Caco-2 (cell line): ENCODE data around the gene GNAO1. TPM values are rescaled to one million over a fixed set of nuclear protein-coding genes. Genes with fewer than 3 reads are reported as not detected.

Experiments used
- BruUV-seq: library from RNA; stranded (reverse); fragments of 400-500 nt; replicated peaks from 2 replicates; lab custom pipeline; 2021; lab: Mats Ljungman, UMichigan
- CTCF ChIA-PET: fragments of 300-600 bp; sonication (Branson Sonifier 250); formaldehyde crosslinking; loops from one replicate; lab custom pipeline; 2022; ENCODE audit warnings: antibody characterized with exemption; lab: Charles Lee
- POLR2A ChIA-PET: fragments of 300-600 bp; sonication (Branson Sonifier 250); formaldehyde crosslinking; loops from one replicate; lab custom pipeline; 2022; ENCODE audit warnings: antibody characterized with exemption; lab: Charles Lee
- DNase-seq, 2 experiments: peaks; one replicate each; pipeline versions ENCODE4 v3.0.0 to v3.0.0-alpha.2; 2020 to 2022
- H3K27me3 ChIP-seq: replicated peaks from 2 replicates; pipeline ENCODE4 v1.6.0; 2011; ENCODE audit warnings: low read length; ENCODE audit not compliant: control insufficient read depth, insufficient read depth
- H3K36me3 ChIP-seq: 2 replicates; pipeline ENCODE4 v1.5.1; 2011; ENCODE audit warnings: low read length; ENCODE audit not compliant: control insufficient read depth, insufficient read depth
- H3K4me1 ChIP-seq: fragments of 250-450 bp; sonication (Bioruptor Pico); 2 replicates; pipeline ENCODE4 v1.5.1; 2020; ENCODE audit warnings: mild to moderate bottlenecking
- H3K4me3 ChIP-seq: 2 replicates; pipeline ENCODE4 v1.5.1; 2011; ENCODE audit warnings: low read depth, mild to moderate bottlenecking, control low read depth, low read length
- H3K9me3 ChIP-seq: fragments of 250-450 bp; sonication (Bioruptor Pico); 2 replicates; pipeline ENCODE4 v1.5.1; 2020; ENCODE audit warnings: mild to moderate bottlenecking, moderate library complexity
- H3K27ac Mint-ChIP-seq: one replicate; pipeline ENCODE4 v1.8.0; 2022; ENCODE audit warnings: mixed read lengths; ENCODE audit not compliant: unreplicated experiment
- H3K27me3 Mint-ChIP-seq: one replicate; pipeline ENCODE4 v1.8.0; 2022; ENCODE audit warnings: mixed read lengths; ENCODE audit not compliant: insufficient read depth, unreplicated experiment
- H3K36me3 Mint-ChIP-seq: one replicate; pipeline ENCODE4 v1.8.0; 2022; ENCODE audit warnings: mild to moderate bottlenecking, mixed read lengths; ENCODE audit not compliant: insufficient read depth, unreplicated experiment
- H3K4me1 Mint-ChIP-seq: one replicate; pipeline ENCODE4 v1.8.0; 2022; ENCODE audit warnings: low read depth, mixed read lengths; ENCODE audit not compliant: unreplicated experiment
- H3K4me3 Mint-ChIP-seq: one replicate; pipeline ENCODE4 v1.8.0; 2022; ENCODE audit warnings: mild to moderate bottlenecking, moderate library complexity, mixed read lengths; ENCODE audit not compliant: unreplicated experiment
- H3K9me3 Mint-ChIP-seq: one replicate; pipeline ENCODE4 v1.8.0; 2022; ENCODE audit warnings: mixed read lengths; ENCODE audit not compliant: unreplicated experiment
- intact Hi-C: fragments of 100-400 bp; cut with micrococcal nuclease; formaldehyde crosslinking; loops from one replicate; pipeline ENCODE4 v1.10.0; 2022; ENCODE audit not compliant: unreplicated experiment
- total RNA-seq: library from RNA; stranded (reverse); gene quantifications from 2 replicates; pipeline ENCODE4 v1.2.3, GENCODE V29; 2022
- TF ChIP-seq, protein P1 (sequence below), 2 experiments: fragments of 200-600 bp in 1 of 2; IDR thresholded peaks; 1 replicate in 1 of 2; 2 replicates in 1 of 2; pipeline versions ENCODE4 v1.5.1 to v1.8.0; 2011 to 2022; ENCODE audit warnings: antibody characterized with exemption in 1 of 2, control low read depth in 1 of 2, inconsistent platforms in 1 of 2, low read depth in 1 of 2, low read length in 1 of 2, mild to moderate bottlenecking in 1 of 2, moderate library complexity in 1 of 2; ENCODE audit not compliant: insufficient read depth in 1 of 2, severe bottlenecking in 1 of 2, unreplicated experiment in 1 of 2

The GNAO1 gene
- total RNA-seq, 1 experiment from 2014 or later, result 3.2 TPM

DNA sequence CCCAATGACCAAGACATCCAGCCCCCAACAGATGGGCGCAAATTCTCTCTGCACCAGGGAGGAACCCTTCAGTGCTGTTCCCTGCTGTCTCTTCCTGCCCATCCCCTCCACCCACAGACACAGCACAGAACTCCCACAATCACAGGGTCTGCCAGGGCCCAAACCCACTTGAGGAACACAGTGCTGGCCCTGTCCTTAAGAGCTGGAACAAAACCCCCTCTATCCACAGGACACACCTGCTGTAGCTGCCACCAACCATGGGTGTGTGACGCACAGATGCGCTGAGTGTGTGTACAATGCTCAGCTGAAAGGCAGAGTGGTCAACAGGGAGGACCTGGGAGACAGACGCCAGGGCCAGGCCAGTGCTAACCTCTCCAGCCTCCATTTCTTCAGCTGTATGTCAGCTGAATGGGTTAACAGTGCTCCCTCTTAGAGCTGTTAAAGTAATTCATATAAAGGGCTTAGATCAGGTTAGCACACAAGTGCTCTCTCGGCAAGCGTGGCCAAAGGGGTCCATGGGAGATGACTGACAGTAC is 172.0 kb downstream of the GNAO1 start:
- H3K9me3 ChIP-seq, result no peaks in the 10 kb centered on the region
- no peaks in the 10 kb centered on the region for H3K4me1 ChIP-seq
- POLR2A ChIA-PET, result no interaction called here
- Mint-ChIP-seq H3K36me3 (peaks cover 25% of the 10 kb centered on the region), H3K4me1 (no peaks in the 10 kb centered on the region), H3K9me3 (no peaks in the 10 kb centered on the region), H3K4me3 (no peak overlapping the region), H3K27ac (no peak overlapping the region), H3K27me3 (no peaks in the 10 kb centered on the region)
- no peaks in the 10 kb centered on the region for H3K27me3 ChIP-seq
- no peak overlapping the region for H3K4me3 ChIP-seq
- DNase-seq, result no peak
- intact Hi-C loops, result no loop called here
- CTCF ChIA-PET, result no interaction called here
- H3K36me3 ChIP-seq, result peaks cover 1% of the 10 kb centered on the region
- TF ChIP-seq, protein P1, sequence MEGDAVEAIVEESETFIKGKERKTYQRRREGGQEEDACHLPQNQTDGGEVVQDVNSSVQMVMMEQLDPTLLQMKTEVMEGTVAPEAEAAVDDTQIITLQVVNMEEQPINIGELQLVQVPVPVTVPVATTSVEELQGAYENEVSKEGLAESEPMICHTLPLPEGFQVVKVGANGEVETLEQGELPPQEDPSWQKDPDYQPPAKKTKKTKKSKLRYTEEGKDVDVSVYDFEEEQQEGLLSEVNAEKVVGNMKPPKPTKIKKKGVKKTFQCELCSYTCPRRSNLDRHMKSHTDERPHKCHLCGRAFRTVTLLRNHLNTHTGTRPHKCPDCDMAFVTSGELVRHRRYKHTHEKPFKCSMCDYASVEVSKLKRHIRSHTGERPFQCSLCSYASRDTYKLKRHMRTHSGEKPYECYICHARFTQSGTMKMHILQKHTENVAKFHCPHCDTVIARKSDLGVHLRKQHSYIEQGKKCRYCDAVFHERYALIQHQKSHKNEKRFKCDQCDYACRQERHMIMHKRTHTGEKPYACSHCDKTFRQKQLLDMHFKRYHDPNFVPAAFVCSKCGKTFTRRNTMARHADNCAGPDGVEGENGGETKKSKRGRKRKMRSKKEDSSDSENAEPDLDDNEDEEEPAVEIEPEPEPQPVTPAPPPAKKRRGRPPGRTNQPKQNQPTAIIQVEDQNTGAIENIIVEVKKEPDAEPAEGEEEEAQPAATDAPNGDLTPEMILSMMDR (IDR thresholded peaks at IDR 0.05; ENCODE audit: insufficient read depth in 1 of 2, low read depth in 1 of 2, low read length in 1 of 2, severe bottlenecking in 1 of 2, unreplicated experiment in 1 of 2), result no peak
- no TSS peak for BruUV-seq

DNA sequence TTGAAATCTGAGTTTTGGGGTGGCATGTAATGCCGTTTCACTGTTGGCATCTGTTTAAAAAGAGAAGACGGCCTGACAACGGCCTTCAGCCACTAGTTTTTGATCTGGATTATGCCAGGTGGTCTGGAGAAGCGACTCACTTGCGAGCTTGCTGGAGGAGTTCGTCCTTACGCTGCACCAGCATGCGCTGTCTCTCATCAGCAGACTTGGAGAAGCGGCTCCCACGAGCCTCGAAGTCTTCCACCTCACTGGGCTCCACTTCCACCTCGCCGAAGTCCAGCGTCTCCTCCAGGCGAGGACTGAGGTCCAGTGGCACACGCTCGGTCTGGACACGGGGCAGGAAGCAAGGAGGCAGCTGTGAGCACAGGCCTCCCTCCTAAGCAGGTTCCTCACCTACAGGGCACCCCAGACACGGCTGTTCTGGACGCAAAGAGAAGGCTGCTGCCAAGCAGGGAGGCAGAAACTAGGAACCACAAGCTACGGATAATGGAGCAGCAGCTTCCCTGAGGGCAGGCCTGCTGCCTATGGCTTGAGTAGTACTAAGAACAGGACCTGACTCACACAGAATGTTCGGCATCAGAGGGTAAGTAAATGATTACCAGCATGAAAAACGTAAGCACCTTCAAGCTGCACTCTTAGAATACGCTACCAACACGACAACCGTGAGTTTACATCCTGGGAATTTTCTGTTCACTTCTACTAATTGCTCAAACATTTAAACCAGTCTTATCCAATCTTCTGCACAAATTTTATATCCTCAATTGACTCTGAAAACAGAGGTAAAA is 172.7 kb downstream of the GNAO1 start:
- Mint-ChIP-seq H3K4me1 (no peaks in the 10 kb centered on the region), H3K36me3 (peaks cover 25% of the 10 kb centered on the region), H3K9me3 (no peaks in the 10 kb centered on the region), H3K27ac (no peak overlapping the region), H3K4me3 (no peak overlapping the region), H3K27me3 (no peaks in the 10 kb centered on the region)
- H3K36me3 ChIP-seq, result peaks cover 1% of the 10 kb centered on the region
- DNase-seq, result no peak
- H3K27me3 ChIP-seq, result no peaks in the 10 kb centered on the region
- TF ChIP-seq, protein P1 (IDR thresholded peaks at IDR 0.05; ENCODE audit: insufficient read depth in 1 of 2, low read depth in 1 of 2, low read length in 1 of 2, severe bottlenecking in 1 of 2, unreplicated experiment in 1 of 2), result no peak
- ChIA-PET POLR2A (no interaction called here), CTCF (no interaction called here)
- H3K4me1 ChIP-seq, result no peaks in the 10 kb centered on the region
- intact Hi-C loops, result no loop called here
- no peaks in the 10 kb centered on the region for H3K9me3 ChIP-seq
- no TSS peak for BruUV-seq
- H3K4me3 ChIP-seq, result no peak overlapping the region

DNA sequence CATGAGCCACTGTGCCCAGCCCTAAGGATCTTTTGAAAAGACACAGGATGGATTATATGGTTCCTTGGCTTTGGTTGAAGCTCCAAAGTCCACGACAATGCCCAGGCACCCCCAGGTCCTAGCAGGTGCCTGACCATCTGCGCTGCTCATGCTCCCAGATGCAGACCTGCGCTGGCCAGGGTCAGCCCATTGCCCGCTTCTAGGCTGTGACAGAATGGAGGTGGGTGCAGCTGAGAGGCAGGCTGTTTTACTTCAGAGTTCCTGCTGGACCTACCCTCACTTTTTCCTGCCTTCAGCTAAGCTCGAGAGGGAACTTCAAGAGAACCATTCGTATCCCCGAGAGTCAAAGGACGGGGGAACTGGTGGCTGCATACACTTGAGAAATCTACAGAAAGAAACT is 173.6 kb downstream of the GNAO1 start:
- Histone ChIP-seq H3K9me3 (no peaks in the 10 kb centered on the region), H3K27me3 (no peaks in the 10 kb centered on the region), H3K4me3 (no peak overlapping the region), H3K4me1 (no peaks in the 10 kb centered on the region), H3K36me3 (peaks cover 1% of the 10 kb centered on the region)
- no peak for DNase-seq
- TF ChIP-seq, protein P1 (IDR thresholded peaks at IDR 0.05; ENCODE audit: insufficient read depth in 1 of 2, low read depth in 1 of 2, low read length in 1 of 2, severe bottlenecking in 1 of 2, unreplicated experiment in 1 of 2), result no peak
- H3K27ac Mint-ChIP-seq, result no peak overlapping the region
- peaks cover 25% of the 10 kb centered on the region for H3K36me3 Mint-ChIP-seq
- H3K27me3 Mint-ChIP-seq, result no peaks in the 10 kb centered on the region
- no peaks in the 10 kb centered on the region for H3K9me3 Mint-ChIP-seq
- intact Hi-C loops, result no loop called here
- ChIA-PET CTCF (interaction anchor here (1.1 kb wide), 1 partner anchor 8 kb away, joined by 5 read pairs; no protein-coding TSS in a partner anchor), POLR2A (no interaction called here)
- no peaks in the 10 kb centered on the region for H3K4me1 Mint-ChIP-seq
- H3K4me3 Mint-ChIP-seq, result no peak overlapping the region
- BruUV-seq, result no TSS peak
